HG03175 (cell line): ENCODE measurements around the gene DUSP12.

Experiments used
- ATAC-seq: cut with Tn5 transposase; IDR thresholded peaks from one replicate; pipeline ENCODE4 v1.9.1; 2021; ENCODE audit warnings: mild to moderate bottlenecking, moderate library complexity; ENCODE audit not compliant: unreplicated experiment

DUSP12 gene

DNA sequence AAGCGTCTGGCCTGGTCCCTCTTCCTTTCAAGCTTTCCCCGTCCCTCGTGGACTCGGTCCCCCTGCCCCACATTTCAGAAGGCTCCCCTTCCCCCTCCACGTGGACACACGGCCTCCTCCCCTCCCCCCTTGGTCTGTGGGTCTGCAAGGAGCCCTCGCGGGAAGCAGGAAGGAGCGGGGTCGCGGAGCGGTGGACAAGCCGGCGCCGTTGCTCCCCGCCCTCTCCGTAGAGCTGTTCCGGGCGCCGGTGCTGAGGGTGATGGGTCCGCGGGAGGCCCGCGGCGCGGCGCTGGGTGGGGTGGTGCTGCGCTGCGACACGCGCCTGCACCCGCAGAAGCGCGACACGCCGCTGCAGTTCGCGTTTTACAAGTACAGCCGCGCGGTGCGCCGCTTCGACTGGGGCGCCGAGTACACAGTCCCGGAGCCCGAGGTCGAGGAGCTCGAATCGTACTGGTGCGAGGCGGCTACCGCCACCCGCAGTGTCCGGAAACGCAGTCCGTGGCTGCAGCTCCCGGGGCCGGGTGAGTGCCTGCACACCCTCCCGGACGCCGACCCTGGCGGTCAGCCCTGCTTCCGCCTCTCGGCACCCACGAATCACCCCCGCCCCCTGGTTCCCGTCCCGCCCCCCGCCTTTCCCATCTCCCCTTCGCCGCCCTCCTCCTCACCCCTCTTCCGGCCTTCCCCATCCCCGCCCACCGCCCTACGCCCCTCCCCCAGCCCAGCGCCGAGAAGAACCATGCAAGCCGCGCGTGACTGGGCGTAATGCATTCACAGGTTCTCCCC is 22.9 kb upstream of the DUSP12 start:
- ATAC-seq: peak; percentile 64

DNA sequence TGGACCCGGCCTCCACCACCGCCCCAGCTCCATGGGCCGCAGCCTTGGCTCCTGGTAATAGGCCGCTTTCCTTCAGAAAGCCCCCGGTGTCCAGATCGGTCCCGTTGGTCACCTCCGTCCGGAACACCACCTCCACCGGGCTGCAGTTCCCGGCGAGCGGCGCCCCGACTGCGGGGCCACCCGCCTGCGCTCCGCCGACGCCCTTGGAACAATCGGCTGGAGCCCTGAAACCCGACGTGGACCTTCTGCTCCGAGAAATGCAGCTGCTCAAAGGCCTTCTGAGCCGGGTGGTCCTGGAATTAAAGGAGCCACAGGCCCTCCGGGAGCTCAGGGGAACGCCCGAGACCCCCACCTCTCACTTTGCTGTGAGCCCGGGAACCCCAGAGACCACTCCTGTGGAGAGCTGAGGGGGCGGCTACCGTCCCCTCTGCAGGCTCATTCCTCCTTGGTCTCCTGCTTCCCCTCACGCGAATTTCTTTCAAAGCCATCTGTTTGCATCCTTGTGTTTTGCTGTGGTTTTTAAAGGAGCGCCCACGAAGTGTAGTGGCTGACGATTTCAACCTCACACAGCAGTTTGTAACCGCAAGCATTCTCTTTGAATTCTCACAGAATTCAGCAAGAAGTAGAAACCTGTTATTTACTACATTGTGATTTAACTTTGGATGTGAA is 22.2 kb upstream of the DUSP12 start:
- ATAC-seq: peak; percentile 28

DNA sequence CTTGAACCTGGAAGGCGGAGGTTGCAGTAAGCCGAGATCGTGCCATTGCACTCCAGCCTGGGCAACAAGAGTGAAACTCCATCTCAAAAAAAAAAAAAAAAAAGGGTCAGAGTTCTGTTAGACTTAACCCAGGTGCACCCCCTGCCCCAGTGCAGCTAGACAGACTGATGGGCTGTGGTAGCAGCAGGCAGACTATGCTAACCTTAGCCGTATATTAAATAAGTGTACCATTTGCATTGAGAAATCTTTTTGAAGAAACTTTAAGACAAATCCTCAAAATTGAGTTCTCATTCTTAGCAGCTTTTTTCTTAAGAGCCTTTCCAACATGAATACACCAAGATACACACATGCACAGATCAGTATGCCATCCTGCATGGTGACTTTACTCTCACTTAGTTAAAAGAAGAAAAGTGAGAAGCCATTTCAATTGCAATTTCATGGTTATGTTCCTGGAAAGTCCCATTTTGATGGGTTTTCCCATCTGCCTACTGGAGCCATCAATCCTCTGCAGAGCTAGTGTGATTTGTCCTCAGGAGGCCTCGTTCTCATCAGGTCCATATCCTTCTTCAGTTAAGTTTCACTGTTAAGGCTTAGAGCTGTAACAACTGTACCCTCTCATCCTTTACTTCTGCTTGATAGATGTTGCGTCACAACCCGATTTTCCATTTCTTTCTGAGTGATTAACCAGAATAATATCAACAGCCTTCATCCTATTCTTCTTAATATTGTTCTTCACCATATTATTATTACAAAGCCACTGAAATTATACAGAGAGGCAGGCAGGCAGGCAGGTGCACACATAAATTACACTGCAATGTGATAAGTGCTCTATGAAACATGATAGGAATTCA is 21.0 kb upstream of the DUSP12 start:
- no peak for ATAC-seq

GRCh38 chr1:161730050-161730564 is 19.5 kb upstream of the DUSP12 start:
- ATAC-seq: no peak

GRCh38 chr1:161731241-161731640 is 18.3 kb upstream of the DUSP12 start:
- ATAC-seq: no peak

GRCh38 chr1:161731981-161732718 is 17.4 kb upstream of the DUSP12 start:
- ATAC-seq: no peak

DNA sequence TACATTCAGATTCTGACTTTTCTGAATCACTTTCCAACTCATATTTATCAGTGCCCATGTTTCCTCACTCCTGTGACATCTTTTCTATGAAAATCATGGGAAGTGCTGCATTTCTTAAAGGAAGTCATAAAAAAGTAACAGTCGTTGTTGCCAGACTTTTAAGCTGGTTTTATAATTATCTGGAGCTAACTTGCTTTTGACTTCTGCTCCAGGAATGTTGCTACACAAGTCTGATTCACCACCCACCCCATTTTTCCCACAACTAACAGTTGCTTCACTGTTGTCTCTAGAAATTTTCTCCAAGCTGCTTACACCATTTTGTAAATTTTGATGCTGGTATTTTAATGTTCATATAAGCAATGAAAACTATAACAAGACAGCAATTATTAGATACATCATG is 16.1 kb upstream of the DUSP12 start:
- no peak for ATAC-seq

DNA sequence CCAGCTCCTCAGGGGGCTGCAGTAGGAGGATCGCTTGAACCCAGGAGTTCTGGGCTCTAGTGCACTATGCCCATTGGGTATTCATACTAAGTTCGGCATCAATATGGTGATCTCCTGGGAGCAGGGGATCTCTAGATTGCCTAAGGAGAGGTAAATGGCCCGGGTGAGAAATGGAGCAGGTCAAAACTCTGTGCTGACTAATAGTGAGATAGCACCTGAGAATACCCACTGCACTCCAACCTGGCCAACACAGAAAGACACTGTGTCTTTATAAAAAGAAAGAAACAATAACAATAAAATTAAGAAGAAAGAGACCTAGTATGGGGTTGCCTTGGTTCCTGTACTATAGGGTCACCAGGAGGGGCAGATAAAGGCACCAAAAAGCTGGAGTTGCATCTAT is 13.7 kb upstream of the DUSP12 start:
- ATAC-seq: no peak

DNA sequence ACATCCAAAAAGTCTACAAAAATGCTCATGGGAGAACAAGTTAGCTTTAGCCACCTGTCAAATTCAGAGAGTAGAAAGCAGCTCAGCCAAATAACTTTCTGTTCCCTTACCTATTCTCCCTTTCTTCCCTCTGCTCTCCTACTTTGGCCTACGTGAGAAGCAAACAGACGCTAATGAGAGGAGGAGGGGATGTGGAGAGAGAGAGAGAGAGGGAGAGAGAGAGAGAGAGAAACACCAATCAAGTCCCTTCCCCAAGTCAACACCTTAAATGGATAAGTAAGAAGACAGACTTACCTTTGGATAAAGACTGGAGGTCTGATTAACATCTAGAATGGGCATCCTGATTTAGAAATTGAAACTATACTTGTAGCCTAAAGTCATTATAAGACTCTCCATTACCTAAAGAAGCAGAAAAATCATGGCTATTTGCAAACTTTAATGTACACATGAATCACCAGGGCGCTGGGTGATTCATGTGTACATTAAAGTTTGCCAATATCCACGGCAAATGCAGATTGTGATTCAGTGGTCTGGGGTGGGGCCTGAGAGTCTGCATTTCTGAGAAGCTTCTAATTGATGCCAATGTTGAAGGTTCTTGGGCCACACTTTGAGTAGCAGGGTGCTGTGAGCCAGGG is 13.1 kb upstream of the DUSP12 start:
- no peak for ATAC-seq

DNA sequence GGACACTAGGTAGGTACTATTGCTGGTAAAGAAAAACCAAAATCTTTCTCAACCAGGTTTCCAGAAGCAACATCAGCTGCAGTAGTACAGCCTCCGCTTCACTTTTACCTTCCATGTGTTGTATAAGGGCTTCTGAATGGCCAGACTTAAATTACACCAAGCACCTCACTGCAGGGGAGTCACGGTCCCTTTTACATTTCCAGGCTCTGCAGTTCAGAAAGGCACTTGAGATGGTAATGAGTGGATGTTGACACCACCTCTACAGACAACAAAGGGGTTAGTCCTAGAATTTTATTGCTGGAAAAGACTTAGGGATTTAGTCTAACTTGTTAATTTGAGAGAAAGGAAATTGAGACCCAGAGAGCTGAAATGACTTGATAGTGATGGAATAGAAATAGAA is 12.0 kb upstream of the DUSP12 start:
- no peak for ATAC-seq

- peak; percentile 80 for ATAC-seq
Measured at GRCh38 chr1:161738627-161739287, 10.8 kb upstream of the DUSP12 start.

GRCh38 chr1:161739865-161740566 is 9.6 kb upstream of the DUSP12 start:
- no peak for ATAC-seq

GRCh38 chr1:161740921-161741320 is 8.7 kb upstream of the DUSP12 start:
- no peak for ATAC-seq

- ATAC-seq: no peak
Measured at GRCh38 chr1:161743231-161743630, 6.4 kb upstream of the DUSP12 start.

DNA sequence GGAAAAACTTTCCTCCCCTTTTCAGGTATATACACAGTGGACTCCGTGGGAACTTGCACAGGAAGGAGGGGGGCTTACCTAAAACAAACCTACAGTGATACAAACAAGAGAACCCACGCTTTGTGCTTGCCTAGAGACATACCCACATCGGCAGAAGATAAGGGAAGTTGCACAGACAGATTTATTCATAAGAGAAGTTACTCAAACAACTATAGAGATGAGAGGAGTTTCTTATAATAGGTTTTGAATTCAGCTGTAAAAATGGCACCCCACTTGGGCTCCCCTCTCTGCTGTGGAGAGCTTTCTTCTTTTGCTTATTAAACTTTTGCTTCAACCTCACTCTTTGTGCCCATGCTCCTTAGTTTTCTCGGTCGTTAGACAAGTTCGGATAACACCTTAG is 1.8 kb upstream of the DUSP12 start:
- ATAC-seq: no peak

DNA sequence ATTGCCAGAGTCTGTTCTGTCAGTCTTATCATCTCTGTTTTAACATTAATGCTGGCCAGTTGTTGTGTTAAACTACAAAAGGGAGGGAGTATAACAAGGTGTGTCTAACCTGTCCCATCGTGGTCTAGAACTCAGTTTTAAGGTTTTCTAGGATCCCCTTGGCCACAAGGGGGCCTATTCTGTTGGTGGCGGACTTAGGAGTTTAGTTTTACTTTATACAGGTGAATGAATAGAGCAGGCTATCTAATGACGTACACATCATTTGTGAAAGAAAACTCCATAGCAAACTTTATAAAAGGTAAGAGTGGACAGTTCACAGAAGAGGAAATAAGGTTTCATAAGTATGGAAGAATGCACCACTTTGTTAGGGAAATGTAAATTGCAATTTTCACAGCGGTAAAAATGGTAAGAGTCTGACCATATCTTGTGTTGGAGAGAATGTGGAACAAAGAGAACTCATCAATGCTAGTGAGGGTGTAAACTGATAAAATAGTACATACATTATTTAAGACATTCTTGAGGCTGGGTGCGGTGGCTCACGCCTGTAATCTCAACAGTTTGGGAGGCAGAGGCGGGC is 14.0 kb downstream of the DUSP12 start:
- ATAC-seq: no peak

DNA sequence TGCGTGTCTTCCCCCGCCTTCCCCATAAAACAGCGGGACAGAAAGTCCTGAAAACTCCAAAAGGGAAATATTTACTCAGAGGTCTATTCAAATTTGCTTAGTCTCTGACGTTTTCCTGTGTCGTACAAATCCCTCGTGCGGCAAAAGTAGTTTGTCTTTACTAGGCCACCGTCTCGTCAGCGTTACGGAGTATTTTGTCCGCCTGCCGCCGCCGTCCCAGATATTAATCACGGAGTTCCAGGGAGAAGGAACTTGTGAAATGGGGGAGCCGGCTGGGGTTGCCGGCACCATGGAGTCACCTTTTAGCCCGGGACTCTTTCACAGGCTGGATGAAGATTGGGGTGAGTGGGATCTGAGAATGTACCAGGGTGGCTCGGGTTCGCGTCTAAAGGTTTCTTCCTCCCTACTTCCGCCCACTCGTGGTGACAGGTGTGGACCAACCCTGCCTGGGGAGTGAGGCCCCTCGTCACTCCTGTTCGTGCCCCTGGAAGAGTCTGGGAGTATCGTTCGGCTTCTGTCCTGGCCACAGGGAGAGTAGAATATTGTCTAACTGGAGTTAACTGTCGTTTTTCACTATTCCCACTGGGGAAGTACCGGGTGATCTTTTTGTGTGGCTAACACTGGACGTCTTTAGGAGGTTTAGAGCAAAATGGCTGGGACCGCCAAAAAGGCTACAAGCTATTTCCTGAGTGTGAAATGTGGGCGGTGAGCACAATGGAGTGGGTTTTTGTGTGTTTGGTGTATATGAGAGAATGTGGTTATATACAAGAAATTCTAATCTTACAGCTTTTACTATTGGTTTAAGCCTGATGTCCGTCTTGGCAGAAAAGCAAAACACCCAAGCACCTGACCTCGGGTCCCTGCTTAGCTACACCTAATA is 16.8 kb downstream of the DUSP12 start, which contains the start of gene ATF6:
TSS of gene ATF6 (plus strand) at position 219 of the 880 bp plus-strand sequence. CDS start at position 260, 41 bp downstream.
- ATAC-seq: peak; percentile 63

DNA sequence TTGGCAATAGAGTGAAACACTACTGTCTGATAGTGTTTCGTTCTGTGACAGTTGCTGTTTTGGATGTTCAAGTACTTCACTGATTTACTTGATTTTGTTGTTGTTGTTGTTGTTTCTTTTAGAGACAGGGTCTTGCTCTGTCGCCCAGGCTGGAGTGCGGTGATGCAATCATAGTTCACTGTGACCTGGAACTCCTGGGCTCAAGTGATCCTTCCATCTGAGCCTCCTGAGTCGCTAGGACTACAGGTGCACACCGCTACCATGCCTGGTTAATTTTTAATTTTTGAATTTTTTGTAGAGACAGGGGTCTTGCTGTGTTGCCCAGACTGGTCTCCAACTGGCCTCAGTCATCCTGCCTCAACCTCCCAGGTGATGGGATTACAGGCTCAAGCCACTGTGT is 18.9 kb downstream of the DUSP12 start:
- no peak for ATAC-seq
